GM21526 (cell line): ENCODE results near the gene LHFPL2.

ENCODE experiments used
- ATAC-seq: cut with Tn5 transposase; IDR thresholded peaks from one replicate; pipeline ENCODE4 v1.9.1; 2021; ENCODE audit warnings: moderate library complexity; ENCODE audit not compliant: unreplicated experiment, low FRiP score

Gene LHFPL2

GRCh38 chr5:78642701-78643100 is 5.9 kb downstream of the LHFPL2 start:
- no peak for ATAC-seq

- no peak for ATAC-seq
Measured at GRCh38 chr5:78640662-78641474, 7.7 kb downstream of the LHFPL2 start.

- no peak for ATAC-seq
Measured at GRCh38 chr5:78639791-78640190, 8.8 kb downstream of the LHFPL2 start.

GRCh38 chr5:78638973-78639669 is 9.5 kb downstream of the LHFPL2 start:
- ATAC-seq, result no peak

- no peak for ATAC-seq
Measured at GRCh38 chr5:78638423-78638822, 10.1 kb downstream of the LHFPL2 start.

- ATAC-seq, result no peak
Measured at GRCh38 chr5:78637468-78637867, 11.1 kb downstream of the LHFPL2 start.

GRCh38 chr5:78636682-78637081 is 11.9 kb downstream of the LHFPL2 start:
- ATAC-seq, result no peak

GRCh38 chr5:78634634-78635033 is 13.9 kb downstream of the LHFPL2 start:
- no peak for ATAC-seq

GRCh38 chr5:78634229-78634628 is 14.3 kb downstream of the LHFPL2 start:
- no peak for ATAC-seq

- ATAC-seq, result no peak
Measured at GRCh38 chr5:78633700-78634099, 14.9 kb downstream of the LHFPL2 start.

- ATAC-seq, result no peak
Measured at GRCh38 chr5:78632467-78632866, 16.1 kb downstream of the LHFPL2 start.

GRCh38 chr5:78631931-78632330 is 16.6 kb downstream of the LHFPL2 start:
- ATAC-seq, result no peak

- ATAC-seq, result no peak
Measured at GRCh38 chr5:78630047-78630446, 18.5 kb downstream of the LHFPL2 start.

GRCh38 chr5:78629624-78630023 is 18.9 kb downstream of the LHFPL2 start:
- no peak for ATAC-seq

GRCh38 chr5:78628270-78628992 is 20.1 kb downstream of the LHFPL2 start:
- ATAC-seq, result no peak

- no peak for ATAC-seq
Measured at GRCh38 chr5:78627766-78628165, 20.8 kb downstream of the LHFPL2 start.

- ATAC-seq, result no peak
Measured at GRCh38 chr5:78627175-78627574, 21.4 kb downstream of the LHFPL2 start.

GRCh38 chr5:78626009-78626571 is 22.5 kb downstream of the LHFPL2 start:
- no peak for ATAC-seq

GRCh38 chr5:78624992-78625391 is 23.6 kb downstream of the LHFPL2 start:
- ATAC-seq, result no peak

GRCh38 chr5:78624011-78624541 is 24.5 kb downstream of the LHFPL2 start:
- ATAC-seq, result no peak
